ENCODE measurements around the gene SMPDL3A.
A peak's percentile ranks its signal among the peaks of the same experiment; 100 is the strongest.

GRCh38 chr6:122790028-122790422 lies 967 bp downstream of the SMPDL3A start:
- TF ChIP-seq CTCF (CRISPR knock-in tag; IDR thresholded peaks at IDR 0.05): no peak
- no peak for TF ChIP-seq FOXK2 (IDR thresholded peaks at IDR 0.05)
- TF ChIP-seq RBM22 (optimal IDR thresholded peaks at IDR 0.05; ENCODE audit: low read length): no peak
- 0 out of 4 replicates have a peak, but pooled peaks of 1 of the 2 experiments have one; percentile 10 for TF ChIP-seq MAFK (conservative IDR thresholded peaks at IDR 0.05 in 1 of 2, IDR thresholded peaks at IDR 0.05 in 1 of 2; ENCODE audit: low read length in 2 of 2)
- no peak for TF ChIP-seq HDAC2 (CRISPR knock-in tag; IDR thresholded peaks at IDR 0.05)
- no peak for TF ChIP-seq ZNF367 (CRISPR knock-in tag; IDR thresholded peaks at IDR 0.05; ENCODE audit: borderline replicate concordance)
- no peak for TF ChIP-seq ZNF660 (CRISPR knock-in tag; IDR thresholded peaks at IDR 0.05; ENCODE audit: borderline replicate concordance, low read depth)
- TF ChIP-seq RXRA (CRISPR knock-in tag; IDR thresholded peaks at IDR 0.05): no peak
- no peak for TF ChIP-seq FOXM1 (CRISPR knock-in tag; IDR thresholded peaks at IDR 0.05)
- TF ChIP-seq ZSCAN25 (CRISPR knock-in tag; IDR thresholded peaks at IDR 0.05): no peak
